HFFc6 (cell line): Measurements from ENCODE around the gene ANKRD13A. TPM values are rescaled to one million over a fixed set of nuclear protein-coding genes. Genes with fewer than 3 reads are reported as not detected.
"Not testable (repeated sequence)": the region's sequence is repeated elsewhere in the genome, so short reads cannot be mapped to it uniquely, and the experiment has no call there.

Experiments
- DNase-seq: peaks from one replicate; pipeline ENCODE4 v3.0.0-alpha.2; 2018
- H3K27ac Mint-ChIP-seq: 2 replicates; pipeline ENCODE4 v1.8.0; 2020; ENCODE audit warnings: mild to moderate bottlenecking, mixed read lengths
- H3K27me3 Mint-ChIP-seq: 2 replicates; pipeline ENCODE4 v1.8.0; 2021; ENCODE audit warnings: mild to moderate bottlenecking, moderate library complexity, mixed read lengths; ENCODE audit not compliant: insufficient read depth
- H3K36me3 Mint-ChIP-seq: 2 replicates; pipeline ENCODE4 v1.8.0; 2021; ENCODE audit warnings: low read depth, mixed read lengths
- H3K4me1 Mint-ChIP-seq: 2 replicates; pipeline ENCODE4 v1.8.0; 2020; ENCODE audit warnings: low read depth, mixed read lengths
- H3K4me3 Mint-ChIP-seq: 2 replicates; pipeline ENCODE4 v1.8.0; 2020; ENCODE audit warnings: mild to moderate bottlenecking, moderate library complexity, mixed read lengths
- H3K9me3 Mint-ChIP-seq: 2 replicates; pipeline ENCODE4 v1.8.0; 2020; ENCODE audit warnings: mild to moderate bottlenecking, mixed read lengths
- CTCF ChIP-seq: fragments of 200-600 bp; sonication (generic); IDR thresholded peaks from 2 replicates; pipeline ENCODE4 v1.5.0; 2021; ENCODE audit warnings: antibody characterized with exemption, mild to moderate bottlenecking
- total RNA-seq, 6 experiments: library from RNA; stranded (reverse); fragmentation: NEBNext Ultra II Directional; extraction: Animal tissue kit (Norgen Biotek cat#: 25700); gene quantifications; 2 replicates in 1 of 6; 3 replicates in 5 of 6; pipeline ENCODE4 v1.2.3, GENCODE V29; 2021

Gene ANKRD13A
- total RNA-seq, 6 experiments from 2014 or later = 133 to 150 (median 146) TPM

DNA sequence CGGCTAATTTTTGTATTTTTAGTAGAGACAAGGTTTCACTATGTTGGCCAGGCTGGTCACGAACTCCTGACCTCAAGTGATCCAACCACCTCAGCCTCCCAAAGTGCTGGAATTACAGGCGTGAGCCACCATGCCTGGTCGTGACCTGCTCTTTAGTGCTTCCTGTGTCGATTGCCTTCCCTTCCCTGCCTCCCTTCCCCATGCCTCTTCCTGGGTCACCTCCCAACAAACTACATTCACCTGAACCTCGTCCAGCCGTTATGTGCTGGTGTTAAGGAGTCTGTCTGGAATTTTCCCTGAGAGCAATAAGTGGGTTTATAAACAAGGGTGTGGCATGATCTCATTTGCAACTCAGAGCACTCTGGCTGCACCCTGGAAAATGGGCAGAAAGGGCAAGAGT is 81.2 kb downstream of the ANKRD13A start:
- no peak for DNase-seq
- no peaks in the 10 kb centered on the region for H3K36me3 Mint-ChIP-seq
- no peak for TF ChIP-seq CTCF
- peaks cover 9% of the 10 kb centered on the region for H3K27me3 Mint-ChIP-seq
- no peak overlapping the region for H3K4me3 Mint-ChIP-seq
- H3K27ac Mint-ChIP-seq = no peak overlapping the region
- H3K9me3 Mint-ChIP-seq = no peaks in the 10 kb centered on the region
- H3K4me1 Mint-ChIP-seq = peaks cover 6% of the 10 kb centered on the region

DNA sequence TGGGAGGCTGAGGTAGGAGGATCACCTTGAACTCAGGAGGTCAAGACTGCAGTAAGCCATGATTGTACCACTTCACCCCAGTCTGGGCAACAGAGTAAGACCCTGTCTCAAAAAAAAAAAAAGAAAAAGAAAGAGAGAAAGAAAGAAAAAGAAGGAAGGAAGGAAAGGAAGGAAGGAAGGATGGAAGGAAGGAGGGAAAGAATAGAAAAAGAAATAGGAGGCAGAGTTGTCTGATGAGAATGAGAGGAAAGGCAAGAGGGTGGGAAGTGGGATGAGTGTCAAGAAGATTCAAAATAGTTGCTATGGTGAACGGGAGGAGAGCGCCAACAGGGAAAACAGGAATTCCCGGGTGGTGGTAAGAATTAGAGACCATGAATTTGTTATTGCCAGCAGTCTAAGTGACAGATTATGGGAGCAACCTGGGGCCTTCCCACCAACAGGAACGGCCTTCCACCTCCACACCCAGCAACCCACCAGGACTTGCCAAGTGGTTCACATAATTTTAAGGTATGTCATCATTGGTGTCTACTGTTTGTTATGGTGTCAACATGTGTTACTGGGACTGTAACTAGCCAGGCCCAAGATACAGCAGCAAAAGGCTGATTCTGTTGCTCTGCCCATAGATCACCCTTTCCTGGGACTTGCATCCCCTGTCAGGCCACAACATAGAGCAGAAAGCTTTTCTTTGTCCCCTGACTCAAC is 85.2 kb downstream of the ANKRD13A start:
- H3K4me1 Mint-ChIP-seq = peaks cover 5% of the 10 kb centered on the region
- peaks cover 17% of the 10 kb centered on the region for H3K27me3 Mint-ChIP-seq
- H3K4me3 Mint-ChIP-seq = no peak overlapping the region
- H3K27ac Mint-ChIP-seq = no peak overlapping the region
- peak; percentile 13 for DNase-seq
- no peaks in the 10 kb centered on the region for H3K9me3 Mint-ChIP-seq
- no peaks in the 10 kb centered on the region for H3K36me3 Mint-ChIP-seq
- TF ChIP-seq CTCF = no peak

DNA sequence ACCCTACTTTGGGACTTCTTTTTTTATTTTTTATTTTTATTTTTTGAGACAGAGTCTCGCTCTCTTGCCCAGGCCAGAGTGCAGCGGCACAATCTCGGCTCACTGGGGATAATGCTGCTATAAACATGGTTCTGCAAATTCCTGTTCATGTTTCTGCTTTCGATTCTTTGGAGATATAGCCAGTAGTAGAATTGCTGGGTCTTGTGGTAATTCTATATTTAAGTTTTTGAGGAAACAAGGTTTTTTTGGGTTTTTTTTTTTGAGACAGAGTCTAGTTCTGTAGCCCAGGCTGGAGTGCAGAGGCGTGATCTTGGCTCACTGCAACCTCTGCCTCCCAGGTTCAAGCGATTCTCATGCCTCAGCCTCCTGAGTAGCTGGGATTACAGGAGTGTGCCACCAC is 89.0 kb downstream of the ANKRD13A start:
- not testable (repeated sequence) for H3K4me3 Mint-ChIP-seq, H3K4me1 Mint-ChIP-seq, H3K27ac Mint-ChIP-seq, H3K36me3 Mint-ChIP-seq, DNase-seq, H3K9me3 Mint-ChIP-seq
- peaks cover 26% of the 10 kb centered on the region for H3K27me3 Mint-ChIP-seq

DNA sequence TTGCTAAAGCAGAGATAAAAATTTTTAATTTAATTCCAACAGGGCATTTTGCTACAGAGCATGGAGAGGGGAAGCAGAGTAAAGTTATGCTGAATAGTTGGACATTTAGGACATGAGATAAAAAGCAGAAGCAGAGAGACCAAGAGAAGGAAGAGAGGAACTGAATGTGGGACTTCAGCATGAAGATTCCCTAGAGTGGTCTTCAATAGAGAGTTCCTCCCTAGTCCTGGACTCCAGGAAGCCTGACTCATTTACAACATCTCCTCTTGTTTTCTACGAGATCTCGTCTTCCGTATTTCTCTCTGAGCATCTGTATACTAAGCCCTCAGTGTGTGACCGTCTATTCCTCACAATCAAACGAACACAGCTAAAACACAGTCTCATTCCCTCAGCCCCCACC is 89.7 kb downstream of the ANKRD13A start:
- Mint-ChIP-seq H3K4me3 (no peak overlapping the region), H3K9me3 (no peaks in the 10 kb centered on the region), H3K4me1 (no peaks in the 10 kb centered on the region), H3K27me3 (peaks cover 27% of the 10 kb centered on the region), H3K27ac (no peak overlapping the region), H3K36me3 (no peaks in the 10 kb centered on the region)
- DNase-seq = no peak
- no peak for TF ChIP-seq CTCF

Other genes with a start within 250 kb of the ANKRD13A start
- gene TRPV4, start 166.0 kb upstream of the ANKRD13A start, total RNA-seq = 1 to 10 TPM; 1.6 to 2.5 (median 1.9) TPM
- 10 to 100 TPM; 77.4 to 87.9 (median 82.0) TPM for gene GLTP, start 118.9 kb upstream of the ANKRD13A start, total RNA-seq
- gene TCHP, start 99.2 kb upstream of the ANKRD13A start, total RNA-seq = 10 to 100 TPM; 15.0 to 21.0 (median 18.2) TPM
- gene GIT2, start 3.1 kb upstream of the ANKRD13A start, total RNA-seq = 10 to 100 TPM; 56.9 to 68.8 (median 64.9) TPM
- 1 to 10 TPM; 4.2 to 5.8 (median 4.6) TPM for gene C12orf76, start 49.1 kb downstream of the ANKRD13A start, total RNA-seq
- 10 to 100 TPM in 5 of 6 experiments, 1 to 10 TPM in 1; 9.4 to 14.4 (median 12.8) TPM for gene IFT81, start 124.9 kb downstream of the ANKRD13A start, total RNA-seq